ENCODE results near the gene TCL1B.
"Not testable (repeated sequence)": the region's sequence is repeated elsewhere in the genome, so short reads cannot be mapped to it uniquely, and the experiment has no call there.

Gene TCL1B

GRCh38 chr14:95697764-95698163 lies 11.5 kb downstream of the TCL1B start:
- DNase-seq: no peak
- in situ Hi-C loops (cut with MboI; ENCODE audit: low pct_unique_long_range_greater_than_20kb, low sequenced_read_pairs): no loop called here

- no peak for DNase-seq
- in situ Hi-C loops (cut with MboI; ENCODE audit: low pct_unique_long_range_greater_than_20kb, low sequenced_read_pairs): no loop called here
Measured at GRCh38 chr14:95698287-95698686, 12.1 kb downstream of the TCL1B start.

- no peak for DNase-seq
- in situ Hi-C loops (cut with MboI; ENCODE audit: low pct_unique_long_range_greater_than_20kb, low sequenced_read_pairs): no loop called here
Measured at GRCh38 chr14:95699412-95699811, 13.2 kb downstream of the TCL1B start.

GRCh38 chr14:95700221-95700976 lies 14.2 kb downstream of the TCL1B start:
- in situ Hi-C loops (cut with MboI; ENCODE audit: low pct_unique_long_range_greater_than_20kb, low sequenced_read_pairs): no loop called here
- no peak for DNase-seq

- no peak for DNase-seq
- in situ Hi-C loops (cut with MboI; ENCODE audit: low pct_unique_long_range_greater_than_20kb, low sequenced_read_pairs): no loop called here
Measured at GRCh38 chr14:95701846-95702221, 15.6 kb downstream of the TCL1B start.

GRCh38 chr14:95703341-95703740 lies 17.1 kb downstream of the TCL1B start:
- DNase-seq: no peak
- in situ Hi-C loops (cut with MboI; ENCODE audit: low pct_unique_long_range_greater_than_20kb, low sequenced_read_pairs): no loop called here

- no peak for DNase-seq
- in situ Hi-C loops (cut with MboI; ENCODE audit: low pct_unique_long_range_greater_than_20kb, low sequenced_read_pairs): no loop called here
Measured at GRCh38 chr14:95703805-95704204, 17.6 kb downstream of the TCL1B start.

- in situ Hi-C loops (cut with MboI; ENCODE audit: low pct_unique_long_range_greater_than_20kb, low sequenced_read_pairs): no loop called here
- no peak for DNase-seq
Measured at GRCh38 chr14:95705518-95705917, 19.3 kb downstream of the TCL1B start.

GRCh38 chr14:95707327-95707726 lies 21.1 kb downstream of the TCL1B start:
- in situ Hi-C loops (cut with MboI; ENCODE audit: low pct_unique_long_range_greater_than_20kb, low sequenced_read_pairs): no loop called here

GRCh38 chr14:95710106-95710505 lies 23.9 kb downstream of the TCL1B start:
- in situ Hi-C loops (cut with MboI; ENCODE audit: low pct_unique_long_range_greater_than_20kb, low sequenced_read_pairs): no loop called here

More at GRCh38 chr14:95707327-95707726, 21.1 kb downstream of the TCL1B start:
- DNase-seq: peak; percentile 2

GRCh38 chr14:95711476-95712176 lies 25.4 kb downstream of the TCL1B start:
- in situ Hi-C loops (cut with MboI; ENCODE audit: low pct_unique_long_range_greater_than_20kb, low sequenced_read_pairs): no loop called here
- DNase-seq: no peak

More at GRCh38 chr14:95710106-95710505, 23.9 kb downstream of the TCL1B start:
- DNase-seq: no peak

GRCh38 chr14:95712398-95712797 lies 26.2 kb downstream of the TCL1B start:
- in situ Hi-C loops (cut with MboI; ENCODE audit: low pct_unique_long_range_greater_than_20kb, low sequenced_read_pairs): no loop called here
- DNase-seq: no peak

GRCh38 chr14:95713596-95714371 lies 27.6 kb downstream of the TCL1B start, which contains the start of gene TCL1A:
TCL1A (minus strand) TSS chr14:95714125; CDS start chr14:95714066, 59 bp downstream.
- in situ Hi-C loops (cut with MboI; ENCODE audit: low pct_unique_long_range_greater_than_20kb, low sequenced_read_pairs): no loop called here
- DNase-seq: no peak

- in situ Hi-C loops (cut with MboI; ENCODE audit: low pct_unique_long_range_greater_than_20kb, low sequenced_read_pairs): no loop called here
- no peak for DNase-seq
Measured at GRCh38 chr14:95722525-95723190, 36.4 kb downstream of the TCL1B start.

GRCh38 chr14:95725685-95726336 lies 39.6 kb downstream of the TCL1B start:
- in situ Hi-C loops (cut with MboI; ENCODE audit: low pct_unique_long_range_greater_than_20kb, low sequenced_read_pairs): no loop called here
- DNase-seq: no peak

- in situ Hi-C loops (cut with MboI; ENCODE audit: low pct_unique_long_range_greater_than_20kb, low sequenced_read_pairs): no loop called here
- DNase-seq: no peak
Measured at GRCh38 chr14:95727056-95727700, 41.0 kb downstream of the TCL1B start.

- in situ Hi-C loops (cut with MboI; ENCODE audit: low pct_unique_long_range_greater_than_20kb, low sequenced_read_pairs); DNase-seq: not testable (repeated sequence)
Measured at GRCh38 chr14:95729402-95730028, 43.3 kb downstream of the TCL1B start.

GRCh38 chr14:95730126-95730525 lies 43.9 kb downstream of the TCL1B start:
- in situ Hi-C loops (cut with MboI; ENCODE audit: low pct_unique_long_range_greater_than_20kb, low sequenced_read_pairs): no loop called here
- DNase-seq: no peak

All from KBM-7 (cell line).